GM21515 (cell line): Measurements from ENCODE around the gene ILKAP.

ENCODE experiments used
- ATAC-seq: cut with Tn5 transposase; IDR thresholded peaks from one replicate; pipeline ENCODE4 v1.9.1; 2021; ENCODE audit not compliant: unreplicated experiment

ILKAP gene

GRCh38 chr2:238125127-238125885 is 78.2 kb downstream of the ILKAP start:
- ATAC-seq, result no peak

GRCh38 chr2:238124488-238125126 is 78.9 kb downstream of the ILKAP start:
- ATAC-seq, result no peak

GRCh38 chr2:238123991-238124470 is 79.5 kb downstream of the ILKAP start:
- ATAC-seq, result no peak

GRCh38 chr2:238123218-238123971 is 80.1 kb downstream of the ILKAP start:
- ATAC-seq, result no peak

- no peak for ATAC-seq
Observed at GRCh38 chr2:238122287-238123217, 80.9 kb downstream of the ILKAP start.

- ATAC-seq, result no peak
Observed at GRCh38 chr2:238121511-238122286, 81.8 kb downstream of the ILKAP start.

GRCh38 chr2:238120463-238121298 is 82.8 kb downstream of the ILKAP start:
- ATAC-seq, result no peak
